GM20431 (cell line): Measurements from ENCODE around the gene IFNL2.
"Not testable (repeated sequence)": the region's sequence is repeated elsewhere in the genome, so short reads cannot be mapped to it uniquely, and the experiment has no call there.

Experiments
- in situ Hi-C: fragments of 300-500 bp; cut with MseI, MboI; formaldehyde crosslinking; loops from one replicate; pipeline ENCODE4 v1.15.0; 2020; ENCODE audit warnings: low sequenced_read_pairs; ENCODE audit not compliant: unreplicated experiment

IFNL2 gene

DNA sequence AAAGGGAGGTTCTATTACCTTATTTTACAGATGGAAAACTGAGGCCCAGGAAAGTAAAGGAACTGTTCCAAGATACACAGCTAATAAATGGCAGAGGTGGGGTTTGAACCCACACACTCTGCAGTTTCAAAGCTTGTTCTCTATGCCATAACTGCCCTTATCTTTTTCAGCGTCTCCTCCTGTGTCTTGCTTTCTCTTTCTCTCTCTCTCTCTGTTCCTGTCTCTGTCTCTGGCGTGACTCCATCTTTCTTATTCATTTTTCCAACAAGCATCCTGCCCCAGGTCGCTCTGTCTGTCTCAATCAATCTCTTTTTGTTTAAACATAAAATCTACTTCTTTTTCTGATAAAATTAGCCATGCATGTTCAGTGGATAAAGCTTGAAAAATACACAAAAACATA, 16.4 kb upstream of the IFNL2 start:
- in situ Hi-C loops: no loop called here

DNA sequence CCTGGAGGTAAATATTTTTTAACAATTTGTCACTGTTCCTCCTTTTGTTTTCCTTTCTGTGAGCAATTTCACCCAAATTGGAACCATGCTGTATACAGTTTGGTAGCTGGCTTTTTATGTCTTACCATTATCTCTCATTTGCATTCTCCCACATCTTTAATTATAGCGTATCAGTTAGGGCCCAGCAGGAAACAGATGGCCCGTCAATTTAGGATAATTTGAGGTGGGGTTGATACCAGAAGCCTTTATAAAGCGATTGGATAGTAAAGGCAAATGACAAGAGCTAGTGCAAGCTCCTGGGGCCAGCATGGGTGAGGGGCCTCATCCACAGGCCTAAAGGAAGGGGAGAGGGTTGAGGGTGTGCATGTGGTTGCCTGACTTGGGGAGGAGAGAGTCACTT, 15.7 kb upstream of the IFNL2 start:
- in situ Hi-C loops: no loop called here

DNA sequence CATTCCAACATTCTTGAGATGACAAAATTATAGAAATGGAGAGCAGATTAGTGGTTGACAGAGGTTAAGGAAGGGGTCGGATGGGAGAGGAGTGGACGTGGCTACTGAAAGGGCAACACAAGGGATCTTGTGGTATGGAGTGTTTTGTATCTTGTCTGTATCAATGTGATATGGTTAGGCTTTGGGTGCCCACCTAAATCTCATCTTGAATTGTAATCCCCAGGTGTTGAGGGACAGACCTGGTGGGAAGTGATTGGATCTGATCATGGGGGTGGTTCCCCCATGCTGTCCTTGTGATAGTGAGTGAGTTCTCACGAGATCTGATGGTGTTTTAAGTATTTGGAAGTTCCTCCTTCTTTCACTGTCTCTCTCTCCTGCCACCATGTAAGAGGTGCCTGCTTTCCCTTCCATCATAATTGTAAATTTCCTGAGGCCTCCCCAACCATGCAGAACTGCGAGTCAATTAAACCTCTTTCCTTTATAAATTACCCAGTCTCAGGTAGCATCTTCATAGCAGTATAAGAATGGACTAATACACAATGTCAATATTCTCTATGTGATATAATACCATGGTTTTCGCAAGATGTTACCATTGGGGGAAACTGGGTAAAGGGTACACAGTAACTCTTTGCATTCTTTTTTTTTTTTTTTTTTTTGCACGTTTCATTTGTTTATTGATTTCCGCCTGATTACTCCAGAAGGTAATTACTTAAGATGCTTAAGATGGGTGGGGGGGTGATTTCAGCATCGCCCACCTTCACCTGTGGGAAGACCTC, 14.6 kb upstream of the IFNL2 start:
- in situ Hi-C loops: no loop called here

DNA sequence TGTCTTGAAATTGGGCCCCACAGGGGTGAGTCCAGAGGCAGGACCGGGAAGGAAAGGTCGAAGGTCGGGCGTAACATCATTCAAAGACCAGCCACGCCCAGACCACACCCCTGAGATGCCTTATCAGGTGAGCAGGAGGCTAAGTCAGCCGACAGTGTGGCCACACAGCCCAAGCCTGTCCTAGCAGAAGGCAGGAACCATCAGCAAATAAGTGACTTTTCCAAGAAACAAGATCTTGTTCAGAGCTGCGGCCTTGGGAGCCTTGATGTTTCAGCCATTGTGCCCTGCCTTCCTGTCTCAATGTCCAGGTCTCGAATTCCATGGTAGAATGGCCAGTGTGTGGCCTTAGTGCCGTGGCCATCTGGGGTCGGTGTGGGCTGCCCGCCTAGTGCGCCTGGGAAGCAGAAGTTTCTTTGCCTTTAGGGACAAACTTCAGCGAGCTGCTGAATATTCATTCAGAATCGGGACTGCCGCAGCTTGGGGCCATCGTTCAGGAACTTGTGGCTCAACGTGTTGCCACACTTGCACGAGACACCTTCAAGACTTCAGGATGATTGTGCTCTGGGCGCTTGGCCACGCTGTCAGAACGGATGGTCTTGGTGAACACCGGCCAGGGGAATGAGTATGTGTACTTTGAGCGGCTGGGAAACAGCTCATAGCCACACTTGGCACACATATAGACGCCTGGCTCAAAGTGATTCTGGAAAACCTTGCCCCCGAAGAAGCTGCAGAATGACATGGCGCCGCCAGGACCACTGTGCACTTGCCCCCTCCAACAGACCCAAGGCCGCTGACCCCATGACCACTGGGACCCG, 13.5 kb upstream of the IFNL2 start:
- in situ Hi-C loops: no loop called here

DNA sequence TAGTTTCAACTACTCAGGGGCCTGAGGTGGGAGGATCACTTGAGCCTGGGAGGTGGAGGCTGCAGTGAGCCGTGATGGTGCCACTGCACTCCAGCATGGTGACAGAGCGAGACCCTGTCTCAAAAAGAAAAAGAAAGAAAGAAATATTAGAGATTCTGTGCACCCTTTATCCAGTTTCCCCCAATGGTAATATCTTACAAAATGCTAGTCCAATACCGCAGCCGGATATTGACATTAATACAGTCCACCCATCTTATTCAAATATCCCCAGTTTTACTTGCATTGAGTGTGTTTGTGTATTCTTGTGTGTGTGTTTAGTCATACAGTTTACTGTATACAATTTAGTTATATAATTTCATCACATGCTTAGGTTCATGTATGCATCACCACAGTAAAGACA, 11.0 kb upstream of the IFNL2 start:
- in situ Hi-C loops: no loop called here

DNA sequence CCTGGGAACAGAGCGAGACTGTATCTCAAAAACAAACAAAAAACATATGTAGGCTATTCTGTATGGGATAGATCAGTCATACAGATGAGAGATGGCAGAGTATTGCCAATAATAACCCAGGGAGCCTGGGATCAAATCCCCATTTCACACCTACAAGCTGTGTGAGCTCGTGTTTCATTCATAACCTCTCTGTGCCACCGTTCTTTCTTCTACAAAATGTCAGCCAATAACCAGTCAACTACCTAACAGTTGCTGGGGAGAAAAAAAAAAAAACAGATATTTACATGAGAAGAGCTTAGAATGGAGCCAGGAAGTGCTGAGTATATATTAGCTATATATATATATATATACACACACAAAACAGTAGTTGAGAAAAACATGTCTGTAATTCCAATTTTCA, 6.5 kb upstream of the IFNL2 start:
- in situ Hi-C loops: no loop called here

DNA sequence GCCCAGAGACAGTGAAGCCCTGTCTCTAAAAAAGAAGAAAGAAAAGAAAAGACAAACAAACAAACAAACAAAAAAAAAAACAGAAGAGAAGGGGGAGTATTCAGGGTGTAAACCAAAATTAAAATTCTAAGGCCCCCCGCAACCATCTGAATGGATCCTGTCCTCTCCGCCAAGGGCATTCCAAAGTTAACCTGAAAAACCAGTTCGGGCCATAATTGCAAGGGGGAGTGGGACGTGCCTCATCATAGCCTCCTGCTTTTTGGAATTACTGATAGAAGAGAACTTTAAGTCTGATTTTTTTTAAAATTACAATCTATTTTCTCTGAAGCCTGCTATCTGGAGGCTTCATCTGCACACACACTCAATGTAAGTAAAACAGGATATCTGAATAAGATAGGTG, 5.7 kb upstream of the IFNL2 start:
- in situ Hi-C loops: no loop called here

DNA sequence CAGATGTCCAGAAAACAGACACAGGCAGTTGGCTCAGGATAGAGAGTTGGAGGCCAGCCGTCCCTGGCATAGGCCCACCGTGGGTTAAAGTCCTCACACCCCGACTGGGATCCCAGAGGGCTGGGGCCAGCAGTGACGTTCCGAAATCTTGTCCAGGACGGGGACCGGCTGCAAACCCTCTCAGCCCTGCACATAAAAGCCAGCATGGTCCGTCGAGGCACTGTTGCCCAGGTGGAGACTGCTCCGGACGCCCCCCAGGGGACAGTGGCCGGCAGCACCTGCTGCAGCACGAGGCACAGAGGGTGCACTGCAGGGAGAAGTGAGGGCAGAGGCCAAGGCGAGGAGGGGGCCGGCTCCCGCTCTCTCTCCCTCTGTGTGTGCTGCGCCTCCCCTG, 4.3 kb upstream of the IFNL2 start:
- in situ Hi-C loops: no loop called here

DNA sequence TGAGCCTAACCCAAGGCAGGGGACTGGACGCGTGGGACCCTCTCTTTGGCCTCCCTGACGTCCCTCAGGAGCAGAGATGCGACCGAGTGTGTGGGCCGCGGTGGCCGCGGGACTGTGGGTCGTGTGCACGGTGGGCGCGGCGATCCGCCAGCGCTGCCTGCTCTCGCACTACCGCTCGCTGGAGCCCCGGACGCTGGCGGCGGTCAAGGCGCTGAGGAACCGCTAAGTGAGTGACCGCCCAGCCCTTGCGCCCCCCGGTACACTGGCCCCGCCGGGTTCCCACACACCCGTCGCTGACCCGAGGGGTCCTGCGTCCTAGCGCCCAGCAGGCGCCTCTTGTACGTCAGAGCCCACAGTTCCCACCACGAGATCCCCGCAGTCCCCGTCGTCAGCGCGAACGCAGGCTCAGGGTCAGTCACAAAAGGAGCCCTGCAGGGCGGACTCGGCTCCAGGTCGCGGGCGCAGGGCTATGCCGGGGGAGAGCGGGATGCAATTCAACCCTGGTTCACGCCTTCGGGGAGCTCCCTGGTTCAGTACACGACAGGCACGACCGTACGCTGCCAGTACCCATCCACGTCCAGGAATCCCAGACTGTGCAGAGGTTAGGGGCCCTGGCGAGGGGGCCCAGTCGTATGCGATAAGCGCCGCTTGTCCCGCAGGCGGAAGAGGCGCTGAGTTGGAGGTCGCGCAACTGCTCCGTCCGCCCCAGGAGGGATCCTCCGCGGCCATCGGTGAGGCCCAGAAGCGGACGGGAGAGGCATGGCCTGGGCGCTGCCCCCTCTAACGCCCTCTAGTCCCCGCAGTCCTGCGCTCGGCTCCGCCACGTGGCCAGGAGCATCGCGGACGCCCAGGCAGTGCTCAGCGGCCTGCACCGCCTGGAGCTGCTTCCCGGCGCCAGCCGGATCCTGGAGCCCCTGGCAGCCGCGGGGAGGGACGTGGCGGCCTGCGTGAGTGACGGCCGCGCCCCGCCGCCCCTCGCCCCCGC, 3.6 kb upstream of the IFNL2 start:
- in situ Hi-C loops: no loop called here

DNA sequence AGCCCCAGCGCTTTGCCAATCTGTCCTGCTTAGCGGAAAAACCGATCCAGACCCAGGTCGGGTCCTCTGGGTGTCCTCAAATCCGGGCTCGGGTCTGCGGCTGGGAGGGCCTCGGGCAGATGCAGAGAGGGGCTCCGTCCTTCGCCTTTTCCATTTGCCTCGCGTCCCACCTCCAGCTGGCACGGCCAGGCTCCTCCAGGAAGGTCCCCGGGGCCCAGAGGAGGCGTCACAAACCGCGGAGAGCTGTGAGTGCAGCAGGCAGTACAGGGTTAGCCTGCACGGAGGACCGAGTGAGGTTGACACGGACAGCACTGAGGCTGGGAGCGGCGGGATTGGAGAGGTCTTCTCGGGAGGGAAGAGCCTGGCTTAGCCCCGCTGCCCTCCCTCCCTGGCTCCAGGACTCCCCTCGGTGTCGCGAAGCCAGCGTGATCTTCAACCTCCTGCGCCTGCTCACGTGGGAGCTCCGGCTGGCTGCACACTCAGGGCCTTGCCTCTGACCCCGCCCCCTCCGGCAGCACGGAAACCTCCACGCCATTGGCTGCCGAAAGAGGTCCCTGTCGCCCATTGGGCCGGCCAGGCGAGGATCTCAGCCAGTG, 2.8 kb upstream of the IFNL2 start:
- in situ Hi-C loops: no loop called here

DNA sequence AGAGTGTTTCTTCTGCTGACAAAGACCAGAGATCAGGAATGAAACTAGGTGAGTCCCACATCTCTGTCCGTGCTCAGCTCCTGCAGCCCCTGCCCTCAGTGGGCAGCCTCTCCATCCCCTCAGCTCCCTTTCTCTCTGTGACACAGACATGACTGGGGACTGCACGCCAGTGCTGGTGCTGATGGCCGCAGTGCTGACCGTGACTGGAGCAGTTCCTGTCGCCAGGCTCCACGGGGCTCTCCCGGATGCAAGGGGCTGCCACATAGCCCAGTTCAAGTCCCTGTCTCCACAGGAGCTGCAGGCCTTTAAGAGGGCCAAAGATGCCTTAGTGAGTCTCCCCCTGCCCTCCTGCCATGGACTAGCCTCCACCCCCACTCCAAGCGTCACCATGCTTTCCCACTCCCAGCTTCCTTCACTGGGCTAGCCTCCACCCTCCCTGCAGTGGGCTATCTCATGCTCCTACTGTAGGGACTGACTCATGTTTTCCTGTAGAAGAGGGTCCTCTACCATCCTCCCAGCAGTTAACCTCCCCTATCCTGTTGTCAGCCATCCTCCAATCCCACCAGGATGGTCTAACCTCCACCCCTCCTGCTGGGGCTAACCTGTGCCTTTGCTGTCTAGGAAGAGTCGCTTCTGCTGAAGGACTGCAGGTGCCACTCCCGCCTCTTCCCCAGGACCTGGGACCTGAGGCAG, 481 bp downstream of the IFNL2 start:
- in situ Hi-C loops: not testable (repeated sequence)

DNA sequence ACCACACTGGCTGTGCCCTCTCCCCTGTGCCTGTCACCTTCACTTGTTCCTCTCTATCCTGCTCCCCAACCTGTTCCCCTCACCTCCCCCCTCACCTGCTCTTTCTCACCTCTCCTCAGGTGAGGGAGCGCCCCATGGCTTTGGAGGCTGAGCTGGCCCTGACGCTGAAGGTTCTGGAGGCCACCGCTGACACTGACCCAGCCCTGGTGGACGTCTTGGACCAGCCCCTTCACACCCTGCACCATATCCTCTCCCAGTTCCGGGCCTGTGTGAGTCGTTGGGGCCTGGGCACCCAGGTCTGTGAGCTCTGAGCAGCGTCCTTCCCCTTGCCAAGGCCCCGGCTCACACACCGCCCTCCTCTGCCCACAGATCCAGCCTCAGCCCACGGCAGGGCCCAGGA, 1.2 kb downstream of the IFNL2 start:
- in situ Hi-C loops: not testable (repeated sequence)

DNA sequence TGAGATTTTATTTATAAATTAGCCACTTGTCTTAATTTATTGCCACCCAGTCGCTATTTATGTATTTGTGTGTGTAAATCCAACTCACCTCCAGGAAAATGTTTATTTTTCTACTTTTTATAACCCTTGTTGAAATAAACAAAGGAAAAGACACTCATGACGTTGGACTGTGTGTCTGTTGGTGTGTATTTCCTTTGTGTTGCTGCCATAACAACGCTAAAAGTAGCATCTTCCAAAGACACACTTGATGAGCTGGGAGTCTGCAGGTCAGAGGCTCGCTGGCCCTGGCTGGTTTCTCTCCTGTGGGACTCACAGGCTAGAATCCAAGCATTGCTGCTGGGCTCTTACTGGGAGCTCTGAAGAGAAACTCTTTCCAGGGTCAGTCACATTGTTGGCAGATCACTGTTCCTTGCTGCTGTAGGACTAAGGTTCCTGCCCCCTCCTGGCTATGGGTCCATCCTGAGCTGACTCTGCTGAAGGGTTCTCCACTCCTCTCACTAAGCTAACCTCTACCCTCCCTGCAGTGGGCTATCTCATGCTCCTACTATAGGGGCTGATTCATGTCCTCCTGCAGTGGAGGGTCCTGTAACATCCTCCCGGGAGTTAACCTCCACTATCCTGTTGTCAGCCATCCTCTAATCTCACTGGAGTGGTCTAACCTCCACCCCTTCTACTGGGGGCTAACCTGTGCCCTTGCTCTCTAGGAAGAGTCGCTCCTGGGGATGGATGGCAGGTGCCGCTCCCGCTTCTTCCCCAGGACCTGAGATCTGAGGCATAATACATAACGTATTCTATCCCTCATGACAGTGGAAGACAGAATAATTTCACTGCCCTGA, 2.1 kb downstream of the IFNL2 start:
- in situ Hi-C loops: no loop called here

DNA sequence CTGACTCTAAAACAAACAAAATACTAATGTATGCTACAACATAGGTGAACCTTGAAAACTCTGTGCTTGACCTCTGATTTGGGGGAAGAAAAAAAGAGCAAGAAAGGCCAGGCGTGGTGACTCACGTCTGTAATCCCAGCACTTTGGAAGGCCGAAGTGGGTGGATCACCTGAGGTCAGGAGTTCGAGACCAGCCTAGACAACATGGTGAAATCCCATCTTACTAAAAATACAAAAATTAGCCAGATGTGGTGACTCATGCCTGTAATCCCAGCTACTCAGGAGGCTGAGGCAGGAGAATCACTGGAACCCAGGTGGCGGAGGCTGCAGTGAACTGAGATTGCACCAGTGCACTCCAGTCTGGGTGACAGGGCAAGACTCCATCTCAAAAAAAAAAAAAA, 5.7 kb downstream of the IFNL2 start:
- in situ Hi-C loops: not testable (repeated sequence)

DNA sequence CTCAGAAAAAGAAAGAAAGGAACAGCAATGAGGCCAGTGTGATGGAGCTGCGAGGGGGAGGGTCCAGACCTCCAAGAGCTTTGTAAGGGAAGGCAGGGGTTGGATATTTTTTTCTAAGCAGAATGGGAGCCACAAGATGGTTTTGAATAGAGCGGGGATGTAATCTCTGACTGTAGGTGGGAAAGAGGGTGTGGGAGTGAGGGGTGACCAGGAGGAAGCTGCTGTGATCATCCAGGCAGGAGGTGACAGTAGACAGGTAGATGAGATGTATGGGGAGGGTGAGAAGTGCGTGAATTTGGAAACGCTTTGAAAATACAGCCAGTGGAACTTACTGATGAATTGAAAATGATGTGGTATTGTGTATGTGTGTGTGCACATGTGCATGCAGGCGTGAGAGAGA, 7.4 kb downstream of the IFNL2 start:
- in situ Hi-C loops: no loop called here

DNA sequence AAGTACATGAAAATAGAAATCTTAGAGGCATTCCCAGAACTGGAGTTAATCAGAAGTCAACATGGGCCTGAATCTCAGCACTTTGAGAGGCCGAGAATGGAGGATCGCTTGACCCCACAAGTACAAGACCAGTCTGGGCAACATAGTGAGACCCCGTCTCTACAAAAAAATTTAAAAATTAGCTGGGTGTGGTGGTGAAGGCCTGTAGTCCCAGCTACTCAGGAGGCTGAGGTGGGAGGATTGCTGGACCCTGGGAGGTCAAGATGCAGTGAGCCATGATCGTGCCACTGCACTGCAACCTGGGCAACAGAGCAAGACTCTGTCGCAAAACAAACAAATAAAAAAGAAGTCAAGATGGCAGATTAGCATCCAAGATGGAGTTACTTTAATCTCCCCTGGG, 8.5 kb downstream of the IFNL2 start:
- in situ Hi-C loops: no loop called here

DNA sequence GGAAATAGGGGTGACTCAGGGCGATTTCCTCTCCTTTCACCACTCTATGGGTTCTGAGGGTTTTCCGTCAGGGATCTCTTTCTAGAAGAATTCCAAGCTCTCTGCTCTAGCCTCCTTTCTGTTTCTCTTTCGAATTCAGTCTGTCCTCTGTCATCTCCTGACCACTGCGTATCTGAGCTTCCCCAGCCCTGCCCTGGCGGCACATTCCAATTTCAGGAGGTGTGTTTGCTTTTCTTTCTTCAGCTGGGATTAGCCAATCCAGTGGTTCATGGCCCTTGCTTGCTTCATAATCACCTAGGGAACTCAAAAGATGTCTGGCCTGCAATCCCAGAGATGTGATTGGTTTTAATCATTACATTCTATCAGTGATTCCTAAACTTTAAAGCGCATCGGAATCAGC, 9.4 kb downstream of the IFNL2 start:
- in situ Hi-C loops: no loop called here

DNA sequence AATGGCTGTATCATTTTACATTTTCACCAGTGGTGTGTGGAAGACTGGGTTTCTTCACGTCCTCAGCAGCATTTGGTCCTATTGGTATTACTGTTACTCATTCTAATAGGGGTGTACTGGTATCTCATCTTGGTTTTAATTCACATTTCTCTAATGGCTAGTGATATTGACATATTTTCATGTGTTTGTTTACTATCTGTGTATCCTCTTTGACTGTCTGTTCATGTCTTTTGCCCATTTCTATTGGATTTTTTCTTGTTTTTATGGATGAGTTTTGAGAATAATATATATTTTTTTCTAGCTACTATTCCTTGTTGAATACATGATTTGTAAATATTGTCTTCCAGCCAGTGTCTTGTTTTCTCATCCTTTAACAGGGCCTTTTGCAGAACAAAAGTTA, 13.8 kb downstream of the IFNL2 start:
- in situ Hi-C loops: no loop called here

DNA sequence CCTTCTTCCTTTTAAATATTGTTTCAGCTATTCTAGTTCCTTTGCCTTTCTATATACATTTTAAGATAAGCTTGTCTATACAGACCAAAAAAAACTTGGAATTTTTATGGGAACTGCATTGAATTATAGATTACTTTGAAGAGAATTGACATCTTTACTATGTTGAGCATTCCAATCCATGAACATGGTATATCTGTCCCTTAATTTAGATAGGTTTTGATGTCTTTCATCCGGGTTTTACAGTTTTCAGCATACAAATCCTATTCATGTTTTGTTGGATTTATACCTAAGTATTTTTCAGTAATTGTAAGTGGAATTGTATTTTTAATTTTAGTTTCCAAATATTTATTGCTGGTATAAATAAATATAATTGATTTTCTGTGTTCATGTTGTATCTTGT, 15.8 kb downstream of the IFNL2 start:
- in situ Hi-C loops: no loop called here
